Measurements from ENCODE around the gene TOE1. TPM values are rescaled to one million over a fixed set of nuclear protein-coding genes. Genes with fewer than 3 reads are reported as not detected.
"Not testable (repeated sequence)": the region's sequence is repeated elsewhere in the genome, so short reads cannot be mapped to it uniquely, and the experiment has no call there.

Gene TOE1
- total and polyA plus RNA-seq, 2 donors = 8.9 to 11.1 TPM

DNA sequence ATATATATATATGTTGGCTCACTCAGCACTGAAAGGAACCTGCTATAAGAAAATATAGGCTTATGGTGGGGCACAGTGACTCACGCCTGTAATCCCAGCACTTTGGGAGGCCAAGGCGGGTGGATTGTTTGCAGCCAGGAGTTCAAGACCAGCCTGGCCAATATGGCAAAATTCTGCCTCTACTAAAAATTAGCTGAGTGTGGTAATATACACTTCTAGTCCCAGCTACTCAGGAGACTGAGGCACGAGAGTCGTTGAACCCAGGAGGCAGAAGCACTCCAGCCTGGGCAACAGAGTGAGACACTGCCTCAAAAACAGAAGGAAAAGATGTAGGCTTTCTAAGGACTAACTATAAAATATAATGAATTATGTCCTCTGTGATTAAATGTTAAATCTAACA, 14.9 kb downstream of the TOE1 start:
- H3K27ac ChIP-seq (ENCODE audit: low read depth) = no peak overlapping the region
- H3K4me3 ChIP-seq (ENCODE audit: low read depth, low read length) = no peak overlapping the region
- no peak for DNase-seq (ENCODE audit: extremely low spot score)
- no peaks in the 10 kb centered on the region for H3K36me3 ChIP-seq (ENCODE audit: insufficient read depth)
- 90% methylated on average over 4 of the region's 4 CpGs for WGBS
- H3K4me1 ChIP-seq (ENCODE audit: insufficient read depth) = no peaks in the 10 kb centered on the region

DNA sequence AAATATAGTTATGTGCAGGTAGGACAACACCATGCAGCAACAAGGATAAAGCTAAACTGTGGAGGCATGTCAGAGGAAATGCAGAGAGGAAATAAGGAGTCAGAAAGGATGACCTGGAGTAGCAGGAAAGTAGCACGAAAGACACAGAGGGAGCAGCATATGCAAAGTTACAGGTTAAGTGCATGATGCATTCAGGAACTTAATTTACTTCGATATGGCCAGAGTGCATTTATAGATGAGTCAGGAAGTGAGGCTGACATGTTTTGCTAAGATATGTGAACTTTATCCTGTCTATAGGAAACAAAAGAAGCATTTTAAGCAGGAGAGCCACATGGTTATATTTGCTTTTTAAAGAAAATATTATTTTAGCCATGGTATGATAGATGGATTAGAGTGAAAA, 15.7 kb downstream of the TOE1 start:
- H3K4me1 ChIP-seq (ENCODE audit: insufficient read depth) = no peaks in the 10 kb centered on the region
- H3K36me3 ChIP-seq (ENCODE audit: insufficient read depth) = no peaks in the 10 kb centered on the region
- no peak for DNase-seq (ENCODE audit: extremely low spot score)
- no peak overlapping the region for H3K4me3 ChIP-seq (ENCODE audit: low read depth, low read length)
- no peak overlapping the region for H3K27ac ChIP-seq (ENCODE audit: low read depth)
- 59% methylated on average over 2 of the region's 2 CpGs for WGBS

DNA sequence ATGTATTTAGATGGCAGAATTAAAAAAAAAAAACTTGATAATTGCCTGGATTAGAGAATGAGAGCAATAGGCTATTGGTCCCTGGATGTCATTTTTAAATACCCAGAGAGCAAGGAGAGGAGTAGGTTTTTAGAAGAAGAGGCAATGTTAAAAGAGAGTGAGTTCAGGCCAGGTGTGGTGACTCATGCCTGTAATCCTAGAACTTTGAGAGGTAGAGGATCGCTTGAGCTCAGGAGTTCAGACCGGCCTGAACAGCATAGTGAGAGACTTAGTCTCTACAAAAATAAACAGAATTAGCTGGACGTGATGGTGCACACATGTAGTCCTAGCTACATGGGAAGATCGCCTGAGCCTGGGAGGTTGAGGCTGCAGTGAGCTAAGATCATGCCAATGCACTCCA, 16.2 kb downstream of the TOE1 start:
- H3K4me3 ChIP-seq (ENCODE audit: low read depth, low read length) = no peak overlapping the region
- no peak overlapping the region for H3K27ac ChIP-seq (ENCODE audit: low read depth)
- H3K36me3 ChIP-seq (ENCODE audit: insufficient read depth) = no peaks in the 10 kb centered on the region
- DNase-seq (ENCODE audit: extremely low spot score) = no peak
- WGBS = 66% methylated on average over 4 of the region's 4 CpGs
- no peaks in the 10 kb centered on the region for H3K4me1 ChIP-seq (ENCODE audit: insufficient read depth)

DNA sequence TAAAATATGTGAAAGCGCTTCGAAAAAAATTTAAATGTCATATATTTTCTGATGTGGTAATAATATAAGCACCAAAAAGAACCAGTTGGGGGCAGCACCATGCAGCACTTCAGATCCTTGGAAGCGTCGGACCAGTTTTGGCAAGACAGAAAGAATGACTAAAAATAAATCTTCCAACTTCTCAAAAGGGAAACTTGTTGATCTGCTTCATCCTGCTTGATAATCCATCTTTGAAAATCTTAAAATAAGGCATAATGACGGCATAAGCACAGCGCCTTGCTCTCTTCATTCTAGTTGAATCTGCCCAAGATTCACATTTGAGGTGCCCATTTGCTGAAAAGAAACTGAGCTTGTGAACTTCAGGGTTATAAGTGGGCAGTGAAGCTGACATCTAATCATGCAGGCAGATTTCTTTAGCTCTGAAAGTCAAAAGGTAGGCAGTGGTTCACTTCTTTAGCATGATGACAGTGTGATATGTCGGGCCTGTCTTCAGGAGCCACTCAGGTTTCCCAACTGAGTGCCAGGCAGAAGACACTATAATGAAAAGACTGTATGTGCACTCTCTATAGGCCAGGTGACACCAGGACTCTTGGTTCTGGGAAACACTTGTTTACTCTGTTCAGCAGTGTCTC, 20.0 kb downstream of the TOE1 start:
- no peak overlapping the region for H3K4me3 ChIP-seq (ENCODE audit: low read depth, low read length)
- 14% methylated on average over 7 of the region's 7 CpGs for WGBS
- no peaks in the 10 kb centered on the region for H3K36me3 ChIP-seq (ENCODE audit: insufficient read depth)
- no peaks in the 10 kb centered on the region for H3K4me1 ChIP-seq (ENCODE audit: insufficient read depth)
- no peak overlapping the region for H3K27ac ChIP-seq (ENCODE audit: low read depth)
- DNase-seq (ENCODE audit: extremely low spot score) = peak; percentile 45

DNA sequence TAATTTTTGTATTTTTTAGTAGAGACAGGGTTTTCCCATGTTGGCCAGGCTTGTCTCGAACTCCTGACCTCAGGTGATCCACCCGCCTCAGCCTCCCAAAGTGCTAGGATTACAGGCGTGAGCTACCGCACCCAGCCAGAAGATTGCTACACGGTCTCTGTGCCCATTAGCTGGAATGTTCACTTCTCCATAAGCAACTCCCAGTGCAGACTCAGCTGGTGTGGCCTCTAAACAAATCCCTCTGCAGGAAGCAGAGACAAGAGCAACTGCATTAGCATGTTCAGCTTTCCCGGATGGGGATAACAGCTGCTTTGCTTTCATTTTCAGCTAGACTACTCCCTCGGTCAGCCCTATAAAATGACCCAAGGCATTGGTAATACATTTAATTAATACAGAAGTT, 21.0 kb downstream of the TOE1 start:
- not testable (repeated sequence) for DNase-seq (ENCODE audit: extremely low spot score); H3K36me3 ChIP-seq (ENCODE audit: insufficient read depth); H3K4me3 ChIP-seq (ENCODE audit: low read depth, low read length); H3K27ac ChIP-seq (ENCODE audit: low read depth); H3K4me1 ChIP-seq (ENCODE audit: insufficient read depth)
- WGBS = 45% methylated on average over 7 of the region's 7 CpGs

DNA sequence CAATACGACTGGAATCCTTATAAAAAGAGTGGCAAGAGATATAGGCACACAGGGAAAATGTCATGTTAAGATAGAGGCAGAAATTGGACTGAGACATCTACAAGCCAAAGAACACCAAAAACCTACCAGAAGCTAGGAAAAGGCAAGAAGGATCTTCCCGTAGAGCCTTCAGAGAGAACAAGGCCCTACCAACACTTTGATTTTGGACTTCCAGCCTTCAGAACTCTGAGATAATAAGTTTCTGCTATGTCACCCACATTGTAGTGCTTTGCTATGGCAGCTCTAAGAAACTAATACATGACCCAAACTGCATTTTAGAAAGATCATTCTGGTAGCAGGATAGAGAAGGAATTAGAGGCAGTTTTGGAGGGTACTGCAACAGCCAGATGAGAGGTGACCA, 24.3 kb downstream of the TOE1 start:
- no peaks in the 10 kb centered on the region for H3K36me3 ChIP-seq (ENCODE audit: insufficient read depth)
- no peak overlapping the region for H3K27ac ChIP-seq (ENCODE audit: low read depth)
- WGBS = 85% methylated on average over 2 of the region's 2 CpGs
- no peak for DNase-seq (ENCODE audit: extremely low spot score)
- H3K4me1 ChIP-seq (ENCODE audit: insufficient read depth) = no peaks in the 10 kb centered on the region
- no peak overlapping the region for H3K4me3 ChIP-seq (ENCODE audit: low read depth, low read length)

DNA sequence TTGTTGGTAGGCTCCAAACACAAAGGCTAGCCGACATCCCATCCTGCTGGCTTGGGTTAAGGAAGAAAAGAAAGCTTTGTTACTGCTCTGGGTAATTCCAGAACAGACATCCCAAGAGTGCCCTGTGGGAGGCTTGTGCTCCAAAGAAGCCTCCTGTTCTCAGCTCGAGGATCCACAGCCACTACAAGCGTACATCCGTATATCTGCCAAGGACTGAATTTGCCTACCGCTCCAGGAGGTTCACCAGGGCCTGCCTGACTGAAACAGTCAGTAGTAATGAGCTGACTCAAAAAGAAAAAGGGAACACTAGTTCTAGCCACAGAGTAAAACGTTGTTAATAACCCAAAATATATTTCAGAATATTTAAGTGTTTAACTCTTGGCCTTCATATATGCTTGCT, 25.1 kb downstream of the TOE1 start:
- H3K4me3 ChIP-seq (ENCODE audit: low read depth, low read length) = no peak overlapping the region
- DNase-seq (ENCODE audit: extremely low spot score) = no peak
- WGBS = 88% methylated on average over 6 of the region's 6 CpGs
- no peak overlapping the region for H3K27ac ChIP-seq (ENCODE audit: low read depth)
- H3K36me3 ChIP-seq (ENCODE audit: insufficient read depth) = no peaks in the 10 kb centered on the region
- H3K4me1 ChIP-seq (ENCODE audit: insufficient read depth) = no peaks in the 10 kb centered on the region

DNA sequence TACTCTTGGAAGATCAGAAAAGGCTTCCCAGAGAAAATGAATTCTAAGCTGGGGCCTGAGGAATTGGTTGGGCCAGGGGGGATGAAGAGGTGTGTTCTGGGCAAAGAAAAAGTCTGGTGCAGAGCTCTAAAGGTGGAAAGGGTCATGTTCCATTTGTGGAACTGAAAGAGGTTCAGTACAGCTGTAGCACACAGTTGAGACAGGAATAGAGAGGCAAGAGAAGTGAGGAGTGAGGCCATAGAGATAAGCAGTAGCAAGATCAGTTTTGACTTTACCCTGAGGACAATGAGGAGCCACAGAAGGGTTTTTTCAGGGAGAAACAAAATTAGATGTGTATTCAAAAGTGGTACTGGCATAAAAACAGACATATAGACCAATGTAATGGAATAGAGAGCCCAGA, 30.6 kb downstream of the TOE1 start:
- no peaks in the 10 kb centered on the region for H3K36me3 ChIP-seq (ENCODE audit: insufficient read depth)
- H3K4me1 ChIP-seq (ENCODE audit: insufficient read depth) = peaks cover 1% of the 10 kb centered on the region
- no peak overlapping the region for H3K4me3 ChIP-seq (ENCODE audit: low read depth, low read length)
- DNase-seq (ENCODE audit: extremely low spot score) = no peak
- H3K27ac ChIP-seq (ENCODE audit: low read depth) = no peak overlapping the region

DNA sequence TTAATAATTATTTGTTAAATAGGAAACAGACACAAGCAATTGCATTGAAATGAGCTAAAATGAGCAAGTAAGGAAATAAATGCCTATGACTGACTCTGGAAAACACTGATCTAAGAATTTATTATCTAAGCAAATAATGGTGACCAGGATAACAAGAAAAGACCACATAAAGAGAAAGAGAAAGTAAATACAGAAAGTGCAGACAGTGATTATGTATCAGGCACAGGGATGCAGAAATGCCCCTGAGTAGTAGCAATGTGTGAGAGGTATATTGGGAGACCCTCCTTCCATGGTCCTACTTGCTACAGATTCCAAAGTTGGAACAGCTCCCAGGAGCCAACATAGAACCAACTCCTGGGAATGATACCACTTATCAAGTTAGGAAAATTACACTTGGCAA, 33.6 kb downstream of the TOE1 start:
- DNase-seq (ENCODE audit: extremely low spot score) = no peak
- H3K27ac ChIP-seq (ENCODE audit: low read depth) = no peak overlapping the region
- H3K4me1 ChIP-seq (ENCODE audit: insufficient read depth) = peaks cover 1% of the 10 kb centered on the region
- no peaks in the 10 kb centered on the region for H3K36me3 ChIP-seq (ENCODE audit: insufficient read depth)
- H3K4me3 ChIP-seq (ENCODE audit: low read depth, low read length) = no peak overlapping the region

DNA sequence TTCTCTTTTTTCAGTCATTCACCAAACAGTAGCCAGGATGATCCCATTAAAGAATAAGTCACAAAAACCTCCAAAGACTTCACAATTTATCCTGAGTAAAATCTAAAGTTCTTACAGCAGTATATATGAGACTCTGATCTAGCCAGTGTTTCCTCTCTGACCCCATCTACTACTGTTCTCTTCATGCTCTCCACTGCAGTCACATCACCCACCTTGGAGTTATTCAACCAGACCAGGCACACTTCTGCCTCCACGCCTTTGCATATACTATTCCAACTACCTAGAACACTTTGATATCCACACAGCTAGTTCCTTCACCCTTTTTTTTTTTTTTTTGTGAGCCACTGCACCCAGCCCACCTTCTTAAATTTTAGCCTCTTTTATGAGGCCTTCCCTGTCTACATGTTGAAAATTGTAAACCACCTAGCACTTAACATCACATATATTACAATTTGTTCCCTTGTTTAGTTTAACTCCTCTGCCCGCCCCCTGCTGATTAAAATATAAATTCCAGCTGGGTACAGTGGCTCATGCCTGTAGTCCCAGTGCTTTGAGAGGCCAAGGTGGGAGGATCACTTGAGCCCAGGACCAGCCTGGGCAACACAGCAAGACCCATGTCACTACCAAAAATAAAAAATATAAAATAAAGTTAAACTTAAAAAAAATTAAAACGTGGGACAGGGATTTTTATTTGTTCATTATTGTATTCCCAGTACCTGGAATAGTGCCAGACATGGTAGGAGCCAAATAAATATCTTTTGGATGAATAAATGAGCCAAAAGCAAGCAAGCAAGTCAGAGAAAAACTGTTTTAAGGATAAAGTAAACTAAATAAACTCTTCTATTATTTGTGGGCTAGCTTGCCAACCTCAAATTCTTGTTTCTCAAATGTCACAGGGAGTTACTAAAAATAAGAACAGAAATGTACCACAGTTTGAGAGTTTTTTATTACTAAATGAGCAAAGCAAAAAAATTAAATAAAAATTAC, 35.4 kb downstream of the TOE1 start:
- WGBS = 49% methylated on average over 3 of the region's 3 CpGs
- Histone ChIP-seq H3K27ac (ENCODE audit: low read depth) (no peak overlapping the region), H3K4me3 (ENCODE audit: low read depth, low read length) (no peak overlapping the region), H3K4me1 (ENCODE audit: insufficient read depth) (peaks cover 1% of the 10 kb centered on the region), H3K36me3 (ENCODE audit: insufficient read depth) (no peaks in the 10 kb centered on the region)
- no peak for DNase-seq (ENCODE audit: extremely low spot score)

DNA sequence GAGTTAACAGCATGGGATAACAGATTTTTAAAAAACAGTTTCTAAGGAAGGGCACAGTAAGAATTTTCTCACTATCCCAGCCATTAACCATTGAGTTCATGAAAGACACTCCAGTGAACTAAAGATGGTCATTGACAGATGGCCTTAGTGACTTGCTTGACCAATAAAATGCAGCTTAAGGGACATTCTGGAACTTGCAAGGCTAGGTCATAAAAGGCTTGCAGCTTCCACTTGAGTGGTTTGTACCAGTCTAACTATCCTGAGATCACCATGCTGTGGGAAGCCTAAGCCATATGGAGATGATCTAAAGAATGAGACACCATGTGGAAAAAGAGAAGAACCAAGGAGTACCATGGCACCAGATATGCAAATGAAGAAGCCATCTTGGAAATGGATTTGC, 38.2 kb downstream of the TOE1 start:
- Histone ChIP-seq H3K4me1 (ENCODE audit: insufficient read depth) (peaks cover 1% of the 10 kb centered on the region), H3K27ac (ENCODE audit: low read depth) (no peak overlapping the region), H3K4me3 (ENCODE audit: low read depth, low read length) (no peak overlapping the region), H3K36me3 (ENCODE audit: insufficient read depth) (no peaks in the 10 kb centered on the region)
- DNase-seq (ENCODE audit: extremely low spot score) = no peak

DNA sequence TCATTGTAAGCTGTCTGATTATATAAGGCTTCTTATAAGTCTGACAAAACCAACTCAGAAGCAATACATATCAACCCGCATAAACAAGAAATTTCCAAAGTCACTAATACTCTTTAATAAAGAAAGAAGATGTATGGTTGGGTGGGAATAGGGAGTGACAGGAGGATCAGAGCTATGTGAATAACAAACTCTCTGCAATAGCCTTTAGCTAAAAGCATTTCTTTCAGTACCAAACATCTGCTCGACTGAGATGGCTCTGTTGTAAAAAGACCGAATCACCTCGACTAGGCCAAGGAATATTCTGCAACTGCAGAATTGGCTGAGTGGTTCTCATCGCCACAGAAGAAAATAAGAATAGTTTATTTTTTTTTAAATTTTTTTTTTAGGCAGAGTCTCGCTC, 39.6 kb downstream of the TOE1 start:
- no peak overlapping the region for H3K27ac ChIP-seq (ENCODE audit: low read depth)
- no peaks in the 10 kb centered on the region for H3K36me3 ChIP-seq (ENCODE audit: insufficient read depth)
- 92% methylated on average over 6 of the region's 6 CpGs for WGBS
- H3K4me1 ChIP-seq (ENCODE audit: insufficient read depth) = no peaks in the 10 kb centered on the region
- no peak overlapping the region for H3K4me3 ChIP-seq (ENCODE audit: low read depth, low read length)
- no peak for DNase-seq (ENCODE audit: extremely low spot score)

DNA sequence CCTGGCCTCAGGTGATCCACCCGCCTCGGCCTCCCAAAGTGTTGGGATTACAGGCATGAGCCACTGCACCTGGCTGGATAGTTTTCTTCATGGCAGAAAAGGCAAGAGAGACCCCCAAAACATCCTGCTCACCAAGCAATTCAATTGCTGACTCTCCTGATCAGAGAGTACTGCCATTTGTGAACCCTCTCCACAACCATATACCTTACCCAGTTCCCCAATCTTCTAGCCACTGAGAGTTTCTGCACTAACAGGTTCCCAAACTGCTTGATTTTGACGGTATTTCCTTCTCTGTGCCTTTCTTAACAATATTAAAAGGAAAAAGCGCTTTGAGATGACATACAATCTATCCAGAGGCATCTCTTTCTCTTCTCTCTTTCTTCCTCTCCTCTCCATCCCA, 40.2 kb downstream of the TOE1 start:
- Histone ChIP-seq H3K27ac (ENCODE audit: low read depth) (no peak overlapping the region), H3K4me1 (ENCODE audit: insufficient read depth) (no peaks in the 10 kb centered on the region), H3K4me3 (ENCODE audit: low read depth, low read length) (no peak overlapping the region), H3K36me3 (ENCODE audit: insufficient read depth) (no peaks in the 10 kb centered on the region)
- 94% methylated on average over 4 of the region's 4 CpGs for WGBS
- no peak for DNase-seq (ENCODE audit: extremely low spot score)

DNA sequence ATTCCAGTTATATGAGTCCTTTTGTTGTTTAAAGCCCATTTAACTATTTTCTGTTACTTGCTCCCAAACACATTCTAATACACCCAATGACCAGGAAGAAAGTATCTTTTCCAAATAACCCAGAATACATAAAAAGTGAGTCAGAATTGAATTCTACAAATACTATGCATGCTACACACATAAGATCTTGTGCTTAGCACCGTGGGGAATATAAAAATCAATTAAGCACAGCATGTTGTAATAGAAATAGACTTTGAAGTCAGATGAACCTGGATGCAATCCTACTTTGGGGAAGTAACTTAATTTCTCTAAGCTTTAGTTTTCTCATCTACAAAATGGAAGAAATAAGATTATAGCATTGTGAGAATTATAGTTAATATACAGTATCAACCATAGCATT, 40.8 kb downstream of the TOE1 start:
- DNase-seq (ENCODE audit: extremely low spot score) = no peak
- Histone ChIP-seq H3K4me3 (ENCODE audit: low read depth, low read length) (no peak overlapping the region), H3K36me3 (ENCODE audit: insufficient read depth) (no peaks in the 10 kb centered on the region), H3K27ac (ENCODE audit: low read depth) (no peak overlapping the region), H3K4me1 (ENCODE audit: insufficient read depth) (no peaks in the 10 kb centered on the region)
- WGBS = 93% methylated on average over 1 of the region's 1 CpG

All from urinary bladder (tissue), 4 donors.